Kidney epithelial cell (primary cell): Measurements from ENCODE around the gene FKBP8. TPM values are rescaled to one million over a fixed set of nuclear protein-coding genes. Genes with fewer than 3 reads are reported as not detected.

Source experiments
- DNase-seq: peaks from one replicate; pipeline ENCODE4 v3.0.0-alpha.2; 2010; ENCODE audit warnings: low read depth
- H3K27me3 ChIP-seq: 2 replicates; pipeline ENCODE4 v1.6.0; 2011; ENCODE audit warnings: low read length; ENCODE audit not compliant: control insufficient read depth, insufficient read depth
- H3K36me3 ChIP-seq: 2 replicates; pipeline ENCODE4 v1.5.1; 2011; ENCODE audit warnings: low read length; ENCODE audit not compliant: control insufficient read depth, insufficient read depth
- H3K4me3 ChIP-seq: 2 replicates; pipeline ENCODE4 v1.5.1; 2011; ENCODE audit warnings: low read depth, mild to moderate bottlenecking, control low read depth, low read length
- CTCF ChIP-seq: IDR thresholded peaks from 2 replicates; pipeline ENCODE4 v1.5.1; 2011; ENCODE audit warnings: mild to moderate bottlenecking, moderate library complexity, low read length, control low read depth, inconsistent platforms; ENCODE audit not compliant: insufficient read depth, poor library complexity, severe bottlenecking
- total RNA-seq: library from RNA; depleted of rRNA; stranded (reverse); fragments of >200 nt; gene quantifications from 2 replicates; pipeline ENCODE4 v1.2.3, GENCODE V29; 2015

The FKBP8 gene
- total RNA-seq, 1 donor from 2014 or later = 253 TPM

DNA sequence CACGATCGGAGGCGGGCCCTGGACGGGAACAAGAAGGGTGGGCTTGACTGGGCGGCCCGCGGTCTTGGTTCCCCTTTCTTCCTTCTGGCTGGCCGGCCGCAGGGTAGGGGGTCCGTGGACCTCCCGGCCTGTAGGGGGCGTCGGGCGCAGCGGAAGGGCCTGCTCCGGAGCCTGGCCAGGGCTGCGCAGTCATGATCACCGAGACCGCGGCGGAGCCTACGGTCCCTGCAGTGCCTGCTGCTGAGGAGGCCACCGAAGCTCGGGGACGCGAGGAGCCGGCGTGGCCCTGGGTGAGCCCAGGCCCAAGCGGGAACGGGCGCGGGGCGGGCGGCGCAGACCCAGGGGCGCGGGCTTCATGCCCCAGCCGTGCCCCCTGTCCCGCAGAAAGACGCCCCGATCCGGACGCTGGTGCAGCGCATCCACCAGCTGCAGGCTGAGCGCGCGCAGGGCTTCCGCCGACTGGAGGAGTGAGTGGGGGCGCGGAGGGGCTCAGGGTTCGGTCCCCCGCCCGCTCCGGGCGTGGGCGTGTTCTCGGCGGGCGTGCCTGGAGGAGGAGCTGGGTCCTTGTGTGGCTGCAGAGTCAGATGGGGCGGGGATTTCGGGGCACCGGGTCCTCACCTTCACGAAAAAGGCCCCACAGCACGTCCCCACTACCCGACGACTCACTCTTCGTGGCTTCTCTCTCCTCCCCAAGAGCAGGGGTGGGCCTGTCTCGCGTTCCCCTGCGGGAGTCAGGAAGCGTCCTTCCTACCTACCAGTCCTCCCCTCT is 45.4 kb upstream of the FKBP8 start, which contains the start of gene REX1BD:
Gene REX1BD (plus strand): TSS at position 188 of the 769 bp plus-strand sequence. CDS start 4 bp downstream, at position 192.
- DNase-seq = no peak
- Histone ChIP-seq H3K4me3 (peak within 1 kb of the TSS; percentile 81), H3K27me3 (no peaks in the 10 kb centered on the region), H3K36me3 (no peaks in the 10 kb centered on the region)
- TF ChIP-seq CTCF = peak; percentile 90

DNA sequence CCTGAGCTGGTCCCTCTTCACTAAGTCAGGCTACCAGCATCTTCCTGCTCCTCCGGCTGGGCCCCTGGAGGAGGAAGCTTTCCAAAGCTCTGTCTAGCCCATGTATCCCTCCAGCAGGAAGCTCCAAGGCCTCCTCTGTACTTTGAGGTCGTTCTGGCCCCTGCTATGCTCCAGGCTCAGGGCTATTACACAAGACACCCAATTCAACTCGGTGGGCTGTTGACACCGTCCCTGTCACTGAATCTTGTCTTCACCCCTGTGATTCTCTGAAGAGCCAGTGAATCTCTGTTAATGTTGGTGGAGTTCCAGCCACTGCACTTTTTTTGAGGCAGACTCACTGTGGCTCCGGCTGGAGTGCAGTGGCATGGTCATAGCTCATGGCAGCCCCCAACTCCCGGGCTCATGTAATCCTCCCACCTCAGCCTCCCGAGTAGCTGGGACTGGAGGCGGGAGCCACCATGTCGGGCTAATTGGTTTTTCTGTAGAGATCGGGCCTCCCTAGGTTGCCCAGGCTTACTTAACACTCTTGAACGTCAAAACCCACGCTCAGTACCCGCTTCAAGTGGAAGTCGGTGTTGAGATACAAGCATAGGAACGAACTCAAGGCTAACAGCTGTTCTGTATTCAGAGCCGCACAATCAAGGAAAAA is 44.7 kb upstream of the FKBP8 start:
- no peak for TF ChIP-seq CTCF
- Histone ChIP-seq H3K4me3 (peak overlapping the region; percentile 81), H3K27me3 (no peaks in the 10 kb centered on the region), H3K36me3 (no peaks in the 10 kb centered on the region)
- DNase-seq = no peak

DNA sequence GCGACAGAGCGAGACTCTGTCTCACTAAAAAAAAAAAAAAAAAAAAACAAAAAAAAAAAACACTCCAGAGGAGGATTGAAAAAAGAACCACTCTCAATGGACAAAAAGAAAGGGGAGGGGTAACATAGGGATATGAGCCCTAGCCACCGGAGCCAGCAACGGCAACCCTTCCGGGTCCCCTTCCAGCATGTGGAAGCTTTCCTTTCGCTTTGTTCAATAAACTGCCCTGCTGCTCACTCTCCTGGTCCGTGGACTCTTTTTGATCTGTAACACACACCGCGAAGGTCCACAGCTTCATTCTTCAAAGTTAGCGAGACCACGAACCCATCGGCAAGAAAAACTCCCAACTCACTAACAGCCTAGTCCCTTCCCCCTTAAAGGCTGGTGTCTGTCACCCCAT is 44.2 kb upstream of the FKBP8 start:
- Histone ChIP-seq H3K27me3 (no peaks in the 10 kb centered on the region), H3K4me3 (no peak overlapping the region), H3K36me3 (no peaks in the 10 kb centered on the region)
- DNase-seq = no peak
- TF ChIP-seq CTCF = no peak

- H3K4me3 ChIP-seq = no peak overlapping the region
- DNase-seq = no peak
- TF ChIP-seq CTCF = no peak
- no peaks in the 10 kb centered on the region for H3K36me3 ChIP-seq
- no peaks in the 10 kb centered on the region for H3K27me3 ChIP-seq
These were observed 42.9 kb upstream of the FKBP8 start for GRCh38 chr19:18586306-18586705.

GRCh38 chr19:18580311-18580710 is 36.9 kb upstream of the FKBP8 start:
- Histone ChIP-seq H3K36me3 (no peaks in the 10 kb centered on the region), H3K4me3 (no peak overlapping the region), H3K27me3 (no peaks in the 10 kb centered on the region)
- no peak for DNase-seq
- TF ChIP-seq CTCF = no peak
